Activated T-cell treated with anti-CD3 and anti-CD28 coated beads for 4 hours (primary cell): ENCODE data around the gene PMF1.
"Not testable (repeated sequence)": the region's sequence is repeated elsewhere in the genome, so short reads cannot be mapped to it uniquely, and the experiment has no call there.

Source experiments
- DNase-seq: peaks from one replicate; pipeline ENCODE4 v3.0.0-alpha.2; 2020

Gene PMF1, protein sequence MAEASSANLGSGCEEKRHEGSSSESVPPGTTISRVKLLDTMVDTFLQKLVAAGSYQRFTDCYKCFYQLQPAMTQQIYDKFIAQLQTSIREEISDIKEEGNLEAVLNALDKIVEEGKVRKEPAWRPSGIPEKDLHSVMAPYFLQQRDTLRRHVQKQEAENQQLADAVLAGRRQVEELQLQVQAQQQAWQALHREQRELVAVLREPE

DNA sequence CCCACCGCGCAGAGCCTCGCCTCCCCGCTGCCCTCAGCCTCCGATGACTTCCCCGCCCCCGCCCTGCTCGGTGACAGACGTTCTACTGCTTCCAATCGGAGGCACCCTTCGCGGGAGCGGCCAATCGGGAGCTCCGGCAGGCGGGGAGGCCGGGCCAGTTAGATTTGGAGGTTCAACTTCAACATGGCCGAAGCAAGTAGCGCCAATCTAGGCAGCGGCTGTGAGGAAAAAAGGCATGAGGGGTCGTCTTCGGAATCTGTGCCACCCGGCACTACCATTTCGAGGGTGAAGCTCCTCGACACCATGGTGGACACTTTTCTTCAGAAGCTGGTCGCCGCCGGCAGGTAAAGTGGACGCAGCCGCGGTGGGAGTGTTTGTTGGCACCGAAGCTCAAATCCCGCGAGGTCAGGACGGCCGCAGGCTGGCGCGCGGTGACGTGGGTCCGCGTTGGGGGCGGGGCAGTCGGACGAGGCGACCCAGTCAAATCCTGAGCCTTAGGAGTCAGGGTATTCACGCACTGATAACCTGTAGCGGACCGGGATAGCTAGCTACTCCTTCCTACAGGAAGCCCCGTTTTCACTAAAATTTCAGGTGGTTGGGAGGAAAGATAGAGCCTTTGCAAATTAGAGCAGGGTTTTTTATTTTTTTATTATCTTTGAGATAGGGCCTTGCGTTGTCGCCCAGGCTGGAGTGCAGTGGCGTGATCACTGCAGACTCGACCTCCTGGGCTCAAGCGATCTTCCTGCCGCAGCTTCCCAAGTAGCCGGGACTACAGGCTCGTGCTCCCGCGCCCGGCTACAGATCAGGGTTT is at the start of gene PMF1:
PMF1 (plus strand) TSS at position 175 of the 811 bp plus-strand sequence; CDS start at position 184, 9 bp downstream.
- DNase-seq: peak; percentile 94

DNA sequence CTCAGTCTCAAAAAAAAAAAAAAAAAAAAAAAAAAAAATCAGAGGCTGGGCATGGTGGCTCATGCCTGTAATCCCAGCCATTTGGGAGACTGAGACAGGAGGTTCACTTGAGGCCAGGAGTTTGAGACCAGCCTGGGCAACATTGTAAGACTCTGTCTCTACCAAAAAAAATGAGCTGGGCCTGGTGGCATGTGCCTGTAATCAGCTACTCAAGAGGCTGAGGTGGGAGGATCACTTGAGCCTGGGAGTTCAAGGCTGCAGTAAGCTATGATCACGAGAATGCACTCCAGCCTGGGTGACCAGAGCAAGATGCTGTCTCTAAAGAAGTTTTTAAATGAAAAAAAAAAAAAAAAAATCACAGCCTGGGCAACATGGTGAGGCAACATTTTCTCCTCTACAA is 49.1 kb upstream of the PMF1 start:
- DNase-seq: no peak

DNA sequence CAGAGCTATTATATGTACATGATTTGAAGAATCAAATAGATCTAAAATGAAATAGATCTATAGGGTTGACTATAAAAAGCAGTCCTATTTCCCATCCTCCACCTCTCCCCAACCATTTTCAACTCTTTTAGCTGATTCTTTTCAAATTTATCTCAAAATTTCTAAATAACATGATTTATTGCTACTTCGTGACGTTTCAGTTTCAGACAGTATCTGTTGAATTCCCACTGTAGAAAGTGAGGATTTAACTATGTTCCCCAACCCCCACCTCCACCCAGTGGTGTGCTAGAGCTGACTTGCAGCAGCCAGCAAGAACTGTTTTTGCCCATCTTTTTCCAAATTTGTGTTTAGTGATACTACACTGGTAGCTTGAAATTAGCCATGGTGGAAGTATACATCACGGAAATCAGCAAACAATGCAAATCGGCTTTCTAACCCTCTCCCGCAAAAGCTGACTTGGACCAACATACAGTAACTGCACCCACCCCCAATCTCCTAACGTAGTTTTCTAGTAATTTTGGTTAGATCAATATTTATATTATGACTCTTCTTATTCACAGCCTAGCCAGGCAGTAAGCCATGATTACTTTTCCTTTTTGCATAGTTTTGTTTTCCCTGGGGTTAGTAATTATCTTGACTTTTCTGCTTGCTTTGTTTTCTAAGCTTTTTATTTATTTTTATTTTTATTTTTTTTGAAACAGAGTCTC is 48.5 kb upstream of the PMF1 start:
- no peak for DNase-seq

DNA sequence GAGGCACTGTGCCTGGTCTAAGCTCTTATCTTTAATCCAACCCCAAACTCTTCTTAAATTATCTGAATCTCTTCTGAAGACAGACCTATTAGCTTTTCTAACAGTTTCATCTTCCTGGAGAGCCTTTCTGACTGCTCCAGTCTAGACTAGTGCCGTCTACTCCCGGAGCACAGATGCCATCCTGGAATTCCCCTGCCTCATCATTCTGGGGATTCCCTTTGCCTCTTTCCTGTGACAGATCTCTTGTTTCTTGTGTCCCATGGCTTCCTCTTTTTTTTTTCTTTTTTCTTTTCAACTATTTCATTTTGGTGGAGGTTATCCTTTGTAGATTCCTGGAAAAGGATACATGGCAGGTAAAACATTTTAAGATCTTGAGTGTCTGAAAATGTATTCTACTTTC is 47.7 kb upstream of the PMF1 start:
- DNase-seq: no peak

DNA sequence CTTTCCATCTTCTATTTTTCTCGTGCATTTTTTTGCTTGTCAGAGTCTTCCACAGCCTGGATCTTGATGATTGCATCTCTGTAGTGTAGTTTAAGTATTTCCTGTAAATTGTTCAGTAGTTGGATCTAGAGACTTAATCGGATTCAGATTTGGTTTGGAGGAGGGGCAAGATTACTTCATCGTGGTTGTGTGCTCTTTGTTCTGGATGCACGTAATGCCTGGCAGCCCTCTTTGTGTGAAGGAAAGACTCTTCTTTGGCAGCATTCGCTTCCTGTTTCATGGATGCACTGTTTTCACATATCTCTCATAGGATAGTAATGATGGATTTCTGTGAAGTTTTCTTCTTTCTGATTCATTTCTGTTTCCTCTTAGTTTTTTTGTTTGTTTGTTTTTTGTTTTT is 45.3 kb upstream of the PMF1 start:
- DNase-seq: no peak

DNA sequence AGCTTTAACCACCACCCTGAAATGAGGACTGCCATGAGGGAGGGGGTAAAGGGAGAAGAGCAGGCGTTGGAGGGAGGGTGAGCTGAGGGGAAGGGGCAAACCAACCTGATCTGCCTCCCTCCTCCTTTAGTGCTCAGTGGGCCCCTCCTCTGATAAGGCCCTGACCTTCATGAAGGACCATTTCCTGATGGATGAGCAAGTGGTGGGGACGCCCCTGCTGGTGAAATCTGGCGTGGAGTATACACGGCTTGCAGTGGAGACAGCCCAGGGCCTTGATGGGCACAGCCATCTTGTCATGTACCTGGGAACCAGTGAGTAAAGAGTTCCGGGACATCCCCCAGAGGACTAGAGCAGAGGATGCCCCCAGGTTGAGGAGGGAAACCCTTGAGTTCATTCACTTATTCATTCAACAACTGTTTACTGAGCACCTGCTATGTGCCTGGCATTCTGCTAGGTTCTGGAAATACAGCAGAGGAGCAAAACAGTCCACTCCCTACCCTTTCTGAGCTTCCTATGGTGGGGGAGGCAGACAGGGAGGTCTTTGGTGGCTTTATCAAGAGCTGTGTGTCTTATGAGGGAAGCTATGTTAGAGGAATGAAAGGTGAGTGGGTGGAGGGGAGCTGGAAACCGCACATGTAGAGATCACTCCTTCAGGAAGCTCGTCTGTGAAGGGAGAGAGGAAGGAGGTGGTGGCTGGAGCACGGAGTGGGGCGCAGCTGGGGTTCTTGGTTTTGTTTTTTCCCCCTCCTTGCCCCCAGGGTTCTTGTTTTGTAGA is 39.9 kb upstream of the PMF1 start:
- no peak for DNase-seq

DNA sequence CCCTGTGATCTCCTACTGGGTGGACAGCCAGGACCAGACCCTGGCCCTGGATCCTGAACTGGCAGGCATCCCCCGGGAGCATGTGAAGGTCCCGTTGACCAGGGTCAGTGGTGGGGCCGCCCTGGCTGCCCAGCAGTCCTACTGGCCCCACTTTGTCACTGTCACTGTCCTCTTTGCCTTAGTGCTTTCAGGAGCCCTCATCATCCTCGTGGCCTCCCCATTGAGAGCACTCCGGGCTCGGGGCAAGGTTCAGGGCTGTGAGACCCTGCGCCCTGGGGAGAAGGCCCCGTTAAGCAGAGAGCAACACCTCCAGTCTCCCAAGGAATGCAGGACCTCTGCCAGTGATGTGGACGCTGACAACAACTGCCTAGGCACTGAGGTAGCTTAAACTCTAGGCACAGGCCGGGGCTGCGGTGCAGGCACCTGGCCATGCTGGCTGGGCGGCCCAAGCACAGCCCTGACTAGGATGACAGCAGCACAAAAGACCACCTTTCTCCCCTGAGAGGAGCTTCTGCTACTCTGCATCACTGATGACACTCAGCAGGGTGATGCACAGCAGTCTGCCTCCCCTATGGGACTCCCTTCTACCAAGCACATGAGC is 36.1 kb upstream of the PMF1 start:
- no peak for DNase-seq

DNA sequence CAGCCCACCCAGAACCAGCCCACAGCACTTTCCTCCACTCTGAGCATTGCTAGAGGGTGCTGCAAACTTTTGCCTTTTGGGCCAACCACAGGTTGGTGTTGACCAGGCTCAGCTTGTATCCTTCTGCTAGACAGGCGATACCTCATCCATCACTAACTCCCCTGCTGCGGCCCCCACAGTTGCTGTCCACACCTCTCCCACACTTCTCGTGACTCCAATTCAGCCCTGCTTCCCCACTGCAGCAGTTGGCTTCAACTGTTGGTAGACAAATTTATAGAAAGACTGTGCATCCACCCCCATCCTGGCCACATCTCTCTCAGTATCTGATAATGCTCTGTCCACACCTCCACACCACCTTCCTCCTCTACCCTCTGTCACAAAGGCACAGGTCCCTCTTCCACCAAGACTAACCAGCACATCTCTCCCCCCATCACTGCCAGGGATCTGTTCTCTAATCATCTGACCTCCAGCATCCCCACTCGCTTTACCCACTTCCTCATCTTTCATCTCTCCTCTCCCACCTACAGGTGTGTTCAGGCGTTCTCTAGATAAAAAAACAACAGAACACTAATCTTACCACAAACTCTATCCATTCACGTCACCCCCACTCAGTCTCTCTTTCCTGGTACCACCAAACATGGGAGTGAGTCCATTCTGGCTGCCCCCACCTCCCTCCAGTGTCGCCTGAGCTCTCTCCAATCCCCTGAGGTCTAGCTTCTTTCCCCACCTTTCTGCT is 34.7 kb upstream of the PMF1 start:
- no peak for DNase-seq

DNA sequence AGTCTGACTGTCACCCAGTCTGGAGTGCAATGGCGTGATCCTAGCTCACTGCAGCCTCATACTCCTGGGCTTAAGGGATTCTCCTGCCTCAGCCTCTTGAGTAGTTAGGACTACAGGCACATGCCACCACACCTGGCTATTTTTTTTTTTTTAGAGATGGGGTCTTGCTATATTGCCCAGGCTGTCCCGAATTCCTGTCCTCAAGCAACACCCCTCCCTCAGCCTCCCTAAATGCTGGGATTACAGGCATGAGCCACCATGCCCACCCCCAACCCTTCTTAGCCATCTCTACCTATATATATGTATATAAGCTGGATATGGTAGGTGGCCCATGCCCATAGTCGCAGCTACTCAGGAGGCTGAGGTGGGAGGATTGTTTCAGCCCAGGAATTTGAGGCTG is 32.3 kb upstream of the PMF1 start:
- DNase-seq: no peak

DNA sequence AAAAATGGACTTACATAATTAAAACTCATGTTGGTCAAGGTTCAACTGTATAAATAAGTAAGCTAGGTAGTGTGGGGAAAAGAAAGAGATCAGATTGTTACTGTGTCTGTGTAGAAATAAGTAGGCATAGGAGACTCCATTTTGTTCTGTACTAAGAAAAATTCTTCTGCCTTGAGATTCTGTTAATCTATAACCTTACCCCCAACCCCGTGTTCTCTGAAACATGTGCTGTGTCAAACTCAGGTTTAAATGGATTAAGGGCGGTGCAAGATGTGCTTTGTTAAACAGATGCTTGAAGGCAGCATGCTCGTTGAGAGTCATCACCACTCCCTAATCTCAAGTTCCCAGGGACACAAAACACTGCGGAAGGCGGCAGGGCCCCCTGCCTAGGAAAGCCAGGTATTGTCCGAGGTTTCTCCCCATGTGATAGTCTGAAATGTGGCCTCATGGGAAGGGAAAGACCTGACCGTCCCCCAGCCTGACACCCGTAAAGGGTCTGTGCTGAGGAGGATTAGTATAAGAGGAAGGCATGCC is 31.3 kb upstream of the PMF1 start:
- DNase-seq: not testable (repeated sequence)

DNA sequence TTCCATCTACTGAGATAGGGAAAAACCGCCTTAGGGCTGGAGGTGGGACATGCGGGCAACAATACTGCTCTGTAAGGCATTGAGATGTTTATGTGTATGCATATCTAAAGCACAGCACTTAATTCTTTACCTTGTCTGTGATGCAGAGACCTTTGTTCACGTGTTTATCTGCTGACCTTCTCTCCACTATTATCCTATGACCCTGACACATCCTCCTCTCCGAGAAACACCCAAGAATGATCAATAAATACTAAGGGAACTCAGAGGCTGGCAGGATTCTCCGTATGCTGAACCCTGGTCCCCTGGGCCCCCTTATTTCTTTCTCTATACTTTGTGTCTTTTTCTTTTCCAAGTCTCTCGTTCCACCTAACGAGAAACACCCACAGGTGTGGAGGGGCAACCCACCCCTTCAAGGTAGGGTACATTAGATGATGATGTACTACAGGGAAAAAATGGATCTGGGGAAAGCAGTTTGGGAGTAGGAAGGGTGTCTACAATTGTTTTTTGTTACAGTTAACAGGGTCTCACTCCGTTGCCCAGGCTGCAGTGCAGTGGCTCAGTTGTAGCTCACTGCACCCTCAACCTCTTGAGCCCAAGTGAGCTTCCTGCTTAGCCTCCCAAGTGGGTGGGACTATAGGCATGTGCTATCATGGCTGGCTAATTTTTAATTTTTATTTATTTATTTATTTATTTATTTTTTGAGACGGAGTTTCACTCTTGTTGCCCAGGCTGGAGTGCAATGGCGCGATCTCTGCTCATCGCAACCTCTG is 30.6 kb upstream of the PMF1 start:
- not testable (repeated sequence) for DNase-seq

DNA sequence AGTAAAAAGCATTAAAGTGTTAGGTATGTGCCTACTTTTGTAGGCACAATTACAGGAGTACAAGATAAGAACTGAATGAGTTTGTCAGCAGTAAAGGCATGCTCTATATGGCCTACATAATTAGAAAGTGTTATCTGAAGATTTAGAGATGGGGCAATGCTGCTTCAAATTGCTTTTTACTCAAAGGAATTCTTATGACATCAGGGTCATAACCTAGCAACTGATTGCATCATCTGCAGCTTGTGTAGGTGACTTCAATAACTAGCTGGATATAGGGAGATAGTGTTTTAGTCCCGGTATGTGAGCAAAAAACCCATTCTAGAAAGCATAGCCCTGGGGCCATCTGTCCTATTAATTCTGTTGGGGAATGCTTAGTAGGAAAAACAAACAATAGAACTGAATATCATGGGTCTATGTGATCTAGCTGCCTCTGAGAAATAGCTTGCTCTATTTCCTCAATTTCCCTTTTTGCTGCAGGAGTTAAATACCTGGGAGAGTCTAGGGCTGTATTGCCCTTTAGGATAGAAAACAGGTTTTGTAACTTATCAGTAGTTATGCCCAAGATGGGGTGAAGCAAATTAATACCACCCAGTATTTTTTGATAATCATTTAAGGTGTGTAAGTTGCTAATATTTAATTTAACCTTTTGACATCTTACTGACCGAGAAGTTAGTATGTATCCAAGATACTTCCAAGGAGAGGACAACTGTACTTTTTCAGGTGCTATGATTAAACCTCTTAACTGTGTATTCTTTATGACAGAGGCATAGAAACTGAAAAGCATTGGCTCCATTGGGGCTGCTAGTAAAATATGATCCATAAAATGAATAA is 26.2 kb upstream of the PMF1 start:
- DNase-seq: not testable (repeated sequence)

DNA sequence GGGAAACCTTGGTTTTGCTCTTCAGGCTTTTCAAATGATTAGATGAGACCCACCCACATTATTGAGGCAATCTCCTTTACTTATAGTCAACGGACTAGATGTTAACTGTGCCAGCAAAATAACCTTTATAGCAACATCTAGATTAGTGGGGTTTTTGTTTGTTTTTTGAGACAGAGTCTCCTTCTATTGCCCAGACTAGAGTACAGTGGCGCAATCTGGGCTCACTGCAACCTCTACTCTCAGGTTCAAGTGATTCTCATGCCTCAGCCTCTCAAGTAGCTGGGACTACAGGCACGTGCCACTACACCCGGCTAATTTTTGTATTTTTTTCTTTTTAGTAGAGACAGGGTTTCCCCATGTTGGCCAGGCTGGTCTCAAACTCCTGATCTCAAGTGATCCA is 22.5 kb upstream of the PMF1 start:
- not testable (repeated sequence) for DNase-seq

DNA sequence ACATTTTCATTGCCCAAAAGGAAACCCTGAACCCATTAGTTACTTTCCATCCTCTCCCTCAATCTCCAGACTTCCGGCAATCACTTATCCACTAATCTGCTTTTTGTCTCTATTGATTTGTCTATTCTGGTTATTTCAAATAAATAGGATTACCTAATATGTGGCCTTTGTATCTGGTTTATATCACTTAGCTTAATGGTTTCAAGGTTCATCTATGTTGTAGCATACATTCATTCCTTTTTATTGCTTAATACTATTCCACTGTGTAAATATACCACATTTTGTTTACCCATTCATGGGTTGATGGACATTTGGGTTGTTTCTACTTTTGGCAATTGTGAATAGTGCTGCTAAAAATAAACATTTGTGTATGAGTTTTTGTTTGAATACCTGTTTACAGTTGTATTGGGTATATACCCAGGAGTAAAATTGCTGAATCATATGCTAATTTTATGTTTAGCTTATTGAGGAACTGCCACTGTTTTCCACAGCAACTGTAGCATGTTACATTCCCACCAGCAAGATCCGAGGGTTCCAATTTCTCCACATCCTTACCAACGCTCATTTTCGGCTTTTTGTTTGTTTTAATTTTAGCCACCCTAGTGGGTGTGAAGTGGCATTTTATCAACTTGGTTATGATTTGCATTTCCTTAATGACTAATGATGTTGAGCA is 21.4 kb upstream of the PMF1 start:
- DNase-seq: no peak

DNA sequence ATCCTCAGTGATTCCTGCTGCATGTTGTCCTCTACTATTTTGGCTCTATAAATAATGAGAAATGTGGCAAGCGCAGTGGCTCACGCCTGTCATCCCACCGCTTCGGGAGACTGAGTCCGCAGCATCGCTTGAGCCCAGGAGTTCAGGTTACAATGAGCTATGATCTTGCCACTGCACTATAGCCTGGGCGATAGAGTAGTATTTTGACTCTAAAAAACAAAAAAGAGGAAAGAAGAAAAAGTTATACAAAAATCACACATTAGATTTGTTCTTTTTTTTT is 19.7 kb upstream of the PMF1 start:
- DNase-seq: no peak

DNA sequence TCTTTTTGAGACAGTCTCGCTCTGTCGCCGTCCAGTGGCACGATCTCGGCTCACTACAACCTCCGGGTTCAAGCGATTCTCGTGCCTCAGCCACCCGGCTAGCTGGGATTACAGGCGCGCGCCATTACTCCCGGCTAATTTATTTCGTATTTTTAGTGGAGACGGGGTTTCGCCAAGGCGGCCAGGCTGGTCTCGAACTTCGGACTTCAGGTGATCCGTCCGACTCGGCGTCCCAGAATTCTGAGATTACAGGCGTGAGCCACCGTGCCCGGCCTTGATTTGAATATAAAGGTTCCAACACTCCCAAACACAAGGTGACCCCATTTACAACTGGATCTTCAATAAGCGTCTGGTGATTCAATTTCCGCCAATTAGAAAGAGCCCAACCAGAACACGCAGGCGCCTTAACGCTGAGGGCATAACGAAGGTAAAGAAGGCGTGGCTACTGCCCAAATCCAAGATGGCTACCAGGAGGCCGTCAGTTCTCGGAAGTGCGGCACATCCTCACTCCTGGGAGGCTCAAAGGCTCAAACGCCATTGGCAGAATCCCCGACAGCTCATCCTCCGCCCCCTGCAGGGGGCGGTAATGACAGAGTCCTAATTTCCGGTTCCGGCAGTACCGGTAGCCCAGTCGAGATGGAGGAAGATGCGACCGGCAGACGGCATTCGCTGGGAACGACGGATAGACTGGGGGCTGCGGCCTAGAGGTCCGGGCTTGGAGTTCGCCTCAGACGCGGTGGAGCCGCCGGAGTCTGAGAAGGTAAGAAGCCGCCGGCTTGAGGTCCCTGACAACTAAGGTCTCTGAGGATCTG is 19.1 kb upstream of the PMF1 start, which contains the start of gene SLC25A44:
SLC25A44 (plus strand) TSS at position 617 of the 812 bp plus-strand sequence. CDS start 5,744 bp downstream, outside the sequence.
- DNase-seq: peak; percentile 92

DNA sequence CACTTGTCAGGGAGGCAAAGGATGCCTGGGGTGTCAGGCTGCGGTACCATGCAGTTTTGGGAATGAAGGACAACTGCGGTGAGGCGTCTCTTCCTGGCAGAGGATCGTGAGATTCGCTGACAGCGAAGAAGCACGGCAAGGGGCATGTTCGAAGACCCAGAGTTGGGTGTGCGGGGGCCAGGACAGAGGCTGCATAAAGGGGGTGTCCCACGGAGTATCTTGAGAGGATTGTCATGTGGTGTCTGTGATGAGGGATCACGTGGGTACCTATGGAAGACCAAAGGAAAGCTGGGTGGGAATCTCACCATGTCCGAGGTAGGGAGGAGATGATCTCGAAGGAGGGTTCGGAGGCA is 18.5 kb upstream of the PMF1 start:
- no peak for DNase-seq

DNA sequence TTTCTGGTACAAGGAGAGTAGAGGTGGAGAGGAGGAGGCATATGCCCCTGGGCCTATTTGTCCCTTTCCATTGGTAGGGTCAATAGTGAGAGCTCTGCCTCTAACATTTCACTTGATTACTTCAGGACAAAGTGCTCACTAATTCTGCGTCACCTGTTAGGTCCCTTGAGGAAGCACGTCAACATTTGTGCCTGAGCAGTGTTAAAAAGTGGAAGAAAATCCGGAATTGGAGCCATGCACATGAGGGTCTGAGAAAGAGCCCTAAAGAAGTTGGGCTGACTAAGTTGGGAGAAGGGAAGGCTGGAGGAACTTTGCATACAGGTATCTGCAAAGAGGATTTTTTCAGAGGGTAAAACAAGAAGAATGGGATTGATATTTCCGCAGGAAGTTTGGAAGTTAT is 17.0 kb upstream of the PMF1 start:
- DNase-seq: no peak

DNA sequence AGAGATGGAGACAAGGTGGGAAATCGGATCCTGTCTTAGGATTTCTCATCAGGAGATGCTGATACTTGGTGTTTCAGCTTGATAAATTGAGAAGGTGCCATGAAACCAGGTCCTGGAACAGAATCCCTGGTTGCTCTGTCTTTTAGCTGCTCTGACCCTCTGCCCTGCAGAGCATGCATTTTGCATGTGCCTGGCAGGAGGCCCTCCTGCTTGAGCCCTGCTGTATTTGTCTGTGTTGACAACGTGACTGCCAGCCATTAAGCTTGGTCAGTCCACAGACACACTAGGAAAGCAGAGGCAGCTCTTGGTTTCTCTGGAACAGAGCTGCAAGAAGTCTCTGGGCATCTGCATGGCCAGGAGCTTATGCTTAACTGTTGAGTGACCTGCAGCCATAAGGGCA is 16.4 kb upstream of the PMF1 start:
- DNase-seq: no peak
